ENCODE data around the gene CDCA4.

- TF ChIP-seq, protein P1, sequence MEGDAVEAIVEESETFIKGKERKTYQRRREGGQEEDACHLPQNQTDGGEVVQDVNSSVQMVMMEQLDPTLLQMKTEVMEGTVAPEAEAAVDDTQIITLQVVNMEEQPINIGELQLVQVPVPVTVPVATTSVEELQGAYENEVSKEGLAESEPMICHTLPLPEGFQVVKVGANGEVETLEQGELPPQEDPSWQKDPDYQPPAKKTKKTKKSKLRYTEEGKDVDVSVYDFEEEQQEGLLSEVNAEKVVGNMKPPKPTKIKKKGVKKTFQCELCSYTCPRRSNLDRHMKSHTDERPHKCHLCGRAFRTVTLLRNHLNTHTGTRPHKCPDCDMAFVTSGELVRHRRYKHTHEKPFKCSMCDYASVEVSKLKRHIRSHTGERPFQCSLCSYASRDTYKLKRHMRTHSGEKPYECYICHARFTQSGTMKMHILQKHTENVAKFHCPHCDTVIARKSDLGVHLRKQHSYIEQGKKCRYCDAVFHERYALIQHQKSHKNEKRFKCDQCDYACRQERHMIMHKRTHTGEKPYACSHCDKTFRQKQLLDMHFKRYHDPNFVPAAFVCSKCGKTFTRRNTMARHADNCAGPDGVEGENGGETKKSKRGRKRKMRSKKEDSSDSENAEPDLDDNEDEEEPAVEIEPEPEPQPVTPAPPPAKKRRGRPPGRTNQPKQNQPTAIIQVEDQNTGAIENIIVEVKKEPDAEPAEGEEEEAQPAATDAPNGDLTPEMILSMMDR (IDR thresholded peaks at IDR 0.05 in 2 of 3, conservative IDR thresholded peaks at IDR 0.05 in 1 of 3; ENCODE audit: control insufficient read depth in 2 of 3, extremely low read depth in 1 of 3, insufficient read depth in 1 of 3, low read depth in 3 of 3, low read length in 3 of 3): no peak
- no peak for TF ChIP-seq FOXM1 (IDR thresholded peaks at IDR 0.05; ENCODE audit: low read depth, low read length)
- no peak for TF ChIP-seq POLR2A (IDR thresholded peaks at IDR 0.05; ENCODE audit: low read depth, low read length)
- TF ChIP-seq SIN3A (IDR thresholded peaks at IDR 0.05; ENCODE audit: low read depth, low read length): no peak
- TF ChIP-seq HDGF (IDR thresholded peaks at IDR 0.05): no peak; the same call in 1 of the 2 replicates
- TF ChIP-seq YBX1 (IDR thresholded peaks at IDR 0.05): no peak
- TF ChIP-seq REST (IDR thresholded peaks at IDR 0.05; ENCODE audit: low read depth, low read length): no peak
- no peak for TF ChIP-seq ELK1 (IDR thresholded peaks at IDR 0.05; ENCODE audit: low read depth, low read length)
- no peak for TF ChIP-seq EED (IDR thresholded peaks at IDR 0.05; ENCODE audit: low read depth)
- TF ChIP-seq RFX5 (IDR thresholded peaks at IDR 0.05; ENCODE audit: low read depth, low read length): no peak
- no peak for TF ChIP-seq RCOR1 (conservative IDR thresholded peaks at IDR 0.05; ENCODE audit: low read depth, low read length)
- TF ChIP-seq SP1 (IDR thresholded peaks at IDR 0.05; ENCODE audit: low read depth, low read length): no peak
- TF ChIP-seq, protein P2, sequence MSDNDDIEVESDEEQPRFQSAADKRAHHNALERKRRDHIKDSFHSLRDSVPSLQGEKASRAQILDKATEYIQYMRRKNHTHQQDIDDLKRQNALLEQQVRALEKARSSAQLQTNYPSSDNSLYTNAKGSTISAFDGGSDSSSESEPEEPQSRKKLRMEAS (IDR thresholded peaks at IDR 0.05; ENCODE audit: low read depth, low read length): no peak
These were observed 5.0 kb downstream of the CDCA4 start for GRCh38 chr14:105015905-105016304.

All from GM12878 (cell line).